ENCODE results near the gene RGSL1.

GRCh38 chr1:182478238-182478637, 28.3 kb downstream of the RGSL1 start:
- TF ChIP-seq, protein P1, sequence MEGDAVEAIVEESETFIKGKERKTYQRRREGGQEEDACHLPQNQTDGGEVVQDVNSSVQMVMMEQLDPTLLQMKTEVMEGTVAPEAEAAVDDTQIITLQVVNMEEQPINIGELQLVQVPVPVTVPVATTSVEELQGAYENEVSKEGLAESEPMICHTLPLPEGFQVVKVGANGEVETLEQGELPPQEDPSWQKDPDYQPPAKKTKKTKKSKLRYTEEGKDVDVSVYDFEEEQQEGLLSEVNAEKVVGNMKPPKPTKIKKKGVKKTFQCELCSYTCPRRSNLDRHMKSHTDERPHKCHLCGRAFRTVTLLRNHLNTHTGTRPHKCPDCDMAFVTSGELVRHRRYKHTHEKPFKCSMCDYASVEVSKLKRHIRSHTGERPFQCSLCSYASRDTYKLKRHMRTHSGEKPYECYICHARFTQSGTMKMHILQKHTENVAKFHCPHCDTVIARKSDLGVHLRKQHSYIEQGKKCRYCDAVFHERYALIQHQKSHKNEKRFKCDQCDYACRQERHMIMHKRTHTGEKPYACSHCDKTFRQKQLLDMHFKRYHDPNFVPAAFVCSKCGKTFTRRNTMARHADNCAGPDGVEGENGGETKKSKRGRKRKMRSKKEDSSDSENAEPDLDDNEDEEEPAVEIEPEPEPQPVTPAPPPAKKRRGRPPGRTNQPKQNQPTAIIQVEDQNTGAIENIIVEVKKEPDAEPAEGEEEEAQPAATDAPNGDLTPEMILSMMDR (IDR thresholded peaks at IDR 0.05): no peak
- no peak for TF ChIP-seq ZFX (IDR thresholded peaks at IDR 0.05; ENCODE audit: borderline replicate concordance)
